NB4 (cell line): ENCODE measurements around the gene SIPA1.

ENCODE experiments used
- DNase-seq: peaks from one replicate; pipeline ENCODE4 v3.0.0; 2010; ENCODE audit warnings: low read depth
- H3K4me3 ChIP-seq: one replicate; pipeline ENCODE4 v1.5.1; 2011; ENCODE audit warnings: mild to moderate bottlenecking, low read depth, low read length, moderate library complexity
- MYC ChIP-seq: IDR thresholded peaks from 2 replicates; pipeline ENCODE4 v1.6.1; 2011; ENCODE audit warnings: low read depth, low read length
- POLR2A ChIP-seq: IDR thresholded peaks from 2 replicates; pipeline ENCODE4 v1.6.1; 2011; ENCODE audit warnings: mild to moderate bottlenecking; ENCODE audit not compliant: insufficient read length; ENCODE audit errors: extremely low read depth
- TF ChIP-seq, protein P1 (sequence below): IDR thresholded peaks from 2 replicates; pipeline ENCODE4 v1.6.1; 2011; ENCODE audit warnings: low read depth, low read length
- TF ChIP-seq, protein P2 (sequence below): IDR thresholded peaks from one replicate; pipeline ENCODE4 v1.5.1; 2012; ENCODE audit warnings: low read depth, low read length

The SIPA1 gene

DNA sequence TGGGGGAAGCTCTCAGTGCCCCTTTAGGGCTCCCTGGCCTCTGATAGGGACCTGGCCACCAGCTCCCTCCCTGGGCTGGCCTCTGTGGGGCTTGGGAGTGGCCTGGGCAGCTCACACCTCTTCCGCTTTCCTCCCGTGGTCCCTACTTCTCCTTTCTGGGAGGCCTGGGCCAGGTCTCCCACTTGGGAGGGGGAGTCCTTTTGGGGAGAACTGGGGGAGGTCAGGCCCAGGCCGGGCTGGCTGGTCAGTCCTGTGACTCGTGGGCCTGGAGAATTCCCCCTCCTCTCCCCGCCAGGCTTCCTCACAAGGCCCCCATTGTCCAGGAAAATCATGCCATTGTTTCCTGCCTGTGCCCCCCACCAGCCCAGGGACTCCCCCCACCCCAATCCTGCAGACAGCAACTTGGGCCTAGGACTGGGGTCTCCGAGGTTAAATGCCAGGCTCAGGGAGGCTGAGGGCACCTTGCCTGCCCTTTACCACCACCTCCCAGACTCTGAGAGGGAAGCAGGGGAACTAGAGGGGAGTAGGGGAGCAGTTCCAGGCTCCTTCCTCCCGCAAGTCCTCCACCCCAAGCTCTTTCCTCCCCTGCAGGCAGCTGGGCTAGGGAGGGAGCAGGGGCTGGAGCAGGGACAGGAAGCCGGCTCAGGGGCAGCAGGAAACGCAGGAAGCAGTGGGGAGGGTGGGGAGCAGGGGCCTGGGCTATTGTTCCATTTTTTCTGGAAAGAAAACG is 26.7 kb upstream of the SIPA1 start:
- peak; percentile 68 for DNase-seq
- TF ChIP-seq, protein P1, sequence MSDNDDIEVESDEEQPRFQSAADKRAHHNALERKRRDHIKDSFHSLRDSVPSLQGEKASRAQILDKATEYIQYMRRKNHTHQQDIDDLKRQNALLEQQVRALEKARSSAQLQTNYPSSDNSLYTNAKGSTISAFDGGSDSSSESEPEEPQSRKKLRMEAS: no peak
- no peak for TF ChIP-seq POLR2A
- TF ChIP-seq, protein P2, sequence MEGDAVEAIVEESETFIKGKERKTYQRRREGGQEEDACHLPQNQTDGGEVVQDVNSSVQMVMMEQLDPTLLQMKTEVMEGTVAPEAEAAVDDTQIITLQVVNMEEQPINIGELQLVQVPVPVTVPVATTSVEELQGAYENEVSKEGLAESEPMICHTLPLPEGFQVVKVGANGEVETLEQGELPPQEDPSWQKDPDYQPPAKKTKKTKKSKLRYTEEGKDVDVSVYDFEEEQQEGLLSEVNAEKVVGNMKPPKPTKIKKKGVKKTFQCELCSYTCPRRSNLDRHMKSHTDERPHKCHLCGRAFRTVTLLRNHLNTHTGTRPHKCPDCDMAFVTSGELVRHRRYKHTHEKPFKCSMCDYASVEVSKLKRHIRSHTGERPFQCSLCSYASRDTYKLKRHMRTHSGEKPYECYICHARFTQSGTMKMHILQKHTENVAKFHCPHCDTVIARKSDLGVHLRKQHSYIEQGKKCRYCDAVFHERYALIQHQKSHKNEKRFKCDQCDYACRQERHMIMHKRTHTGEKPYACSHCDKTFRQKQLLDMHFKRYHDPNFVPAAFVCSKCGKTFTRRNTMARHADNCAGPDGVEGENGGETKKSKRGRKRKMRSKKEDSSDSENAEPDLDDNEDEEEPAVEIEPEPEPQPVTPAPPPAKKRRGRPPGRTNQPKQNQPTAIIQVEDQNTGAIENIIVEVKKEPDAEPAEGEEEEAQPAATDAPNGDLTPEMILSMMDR: no peak
- TF ChIP-seq MYC: no peak
- peak overlapping the region; percentile 32 for H3K4me3 ChIP-seq

DNA sequence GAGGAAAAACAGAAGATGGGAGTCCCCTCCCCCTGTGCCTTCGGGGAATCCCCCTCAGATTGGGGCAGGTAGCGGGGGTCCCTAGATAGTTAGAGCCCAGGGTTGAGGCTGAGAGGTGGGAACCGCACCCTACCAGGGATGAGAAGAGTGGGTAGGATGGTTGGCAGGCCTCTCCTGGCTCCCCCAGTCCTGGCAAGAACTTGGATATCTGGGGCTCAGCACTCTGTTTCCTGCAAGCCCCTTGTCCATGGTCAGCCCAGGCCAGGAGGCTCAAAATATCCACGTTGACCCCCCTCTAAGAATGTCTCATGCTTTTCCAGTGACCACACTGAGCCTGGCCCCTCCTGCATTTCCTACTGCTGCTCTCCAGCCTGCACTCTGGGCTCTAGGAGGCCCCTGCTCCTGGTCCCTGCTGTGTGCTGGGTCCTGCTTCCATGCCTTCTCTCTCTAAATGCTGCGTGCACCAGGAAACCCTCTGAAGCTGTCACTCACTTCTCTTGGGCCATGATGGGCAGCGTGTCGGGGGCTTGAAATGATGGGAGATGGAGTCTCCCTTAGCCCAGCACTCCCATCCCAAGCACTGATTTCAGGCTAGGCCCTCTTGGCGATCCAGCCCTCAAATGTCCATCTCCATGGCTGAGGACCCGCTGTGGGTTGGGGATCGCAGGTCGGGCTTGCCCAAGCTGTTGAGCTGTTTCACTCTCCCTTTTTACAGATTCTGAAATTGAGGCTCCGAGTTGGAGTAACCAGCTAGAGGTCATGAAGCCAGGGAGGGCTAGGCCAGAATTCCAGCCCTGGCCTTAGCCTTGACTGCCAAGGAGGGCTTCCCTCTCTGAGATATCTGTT is 25.9 kb upstream of the SIPA1 start:
- H3K4me3 ChIP-seq: peak overlapping the region; percentile 87
- TF ChIP-seq POLR2A (no peak), MYC (no peak)
- TF ChIP-seq, protein P2: no peak
- TF ChIP-seq, protein P1: no peak
- DNase-seq: no peak

DNA sequence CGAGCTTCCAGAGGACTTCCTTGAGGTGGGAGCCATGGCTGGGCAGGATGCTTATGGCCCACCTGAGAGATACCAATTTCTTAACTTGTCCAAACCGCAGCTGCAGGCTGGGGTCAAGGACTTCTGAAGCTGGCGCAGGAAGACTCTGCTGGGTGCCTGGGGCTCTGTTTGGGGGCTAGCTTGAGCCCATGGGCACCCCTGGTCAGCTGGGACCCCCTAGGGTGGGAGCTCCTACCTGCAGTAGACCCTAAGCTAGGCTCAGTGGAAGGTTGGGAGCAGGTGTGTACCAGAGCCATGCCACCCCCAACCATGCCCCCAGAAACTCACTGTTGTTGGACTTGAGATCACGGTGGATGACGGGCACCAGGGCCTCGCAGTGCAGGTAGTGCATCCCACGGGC is 25.2 kb upstream of the SIPA1 start:
- DNase-seq: no peak
- TF ChIP-seq, protein P1: no peak
- TF ChIP-seq MYC (no peak), POLR2A (no peak)
- TF ChIP-seq, protein P2: no peak
- peak overlapping the region; percentile 87 for H3K4me3 ChIP-seq

DNA sequence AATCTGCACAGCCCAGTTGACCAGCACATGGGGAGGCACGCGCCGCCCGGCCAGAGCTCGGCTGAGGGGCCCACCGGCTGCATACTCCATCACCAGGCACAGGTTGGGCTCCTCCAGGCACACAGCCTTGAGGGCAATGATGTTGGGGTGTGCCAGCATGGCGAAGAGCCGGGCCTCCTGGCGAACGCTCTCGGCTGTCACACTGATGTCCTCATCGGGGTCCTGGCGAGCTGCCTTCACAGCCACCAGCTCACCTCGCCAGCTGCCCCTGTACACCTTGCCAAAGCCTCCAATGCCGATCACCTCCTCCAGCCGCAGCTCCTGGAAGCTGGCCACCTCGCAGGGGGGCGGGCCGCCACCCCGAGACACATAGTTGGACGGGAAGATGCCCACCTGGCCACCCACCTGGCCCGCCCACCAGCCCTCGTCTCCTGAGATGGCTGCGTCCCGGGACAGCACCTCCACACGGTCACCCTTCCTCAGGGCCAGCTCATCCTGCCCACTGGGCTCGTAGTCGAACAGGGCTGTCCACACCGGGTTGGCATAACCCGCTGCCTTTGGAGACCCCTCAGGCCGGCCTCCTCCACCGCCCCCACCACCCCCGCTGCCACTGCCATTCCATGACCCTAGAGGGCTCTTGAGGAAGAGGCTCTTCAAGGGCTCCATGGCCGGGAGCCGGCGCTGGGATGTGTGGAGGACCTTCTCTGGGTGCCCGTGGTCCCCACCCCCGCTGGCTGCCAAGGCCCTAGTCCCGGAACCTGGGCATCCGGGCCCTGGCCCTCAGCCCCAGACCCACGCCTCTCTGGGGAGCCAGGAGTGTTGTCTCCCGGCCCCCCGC is 24.6 kb upstream of the SIPA1 start:
- peak overlapping the region; percentile 87 for H3K4me3 ChIP-seq
- TF ChIP-seq, protein P2: no peak
- TF ChIP-seq POLR2A (no peak), MYC (no peak)
- TF ChIP-seq, protein P1: no peak
- DNase-seq: no peak

DNA sequence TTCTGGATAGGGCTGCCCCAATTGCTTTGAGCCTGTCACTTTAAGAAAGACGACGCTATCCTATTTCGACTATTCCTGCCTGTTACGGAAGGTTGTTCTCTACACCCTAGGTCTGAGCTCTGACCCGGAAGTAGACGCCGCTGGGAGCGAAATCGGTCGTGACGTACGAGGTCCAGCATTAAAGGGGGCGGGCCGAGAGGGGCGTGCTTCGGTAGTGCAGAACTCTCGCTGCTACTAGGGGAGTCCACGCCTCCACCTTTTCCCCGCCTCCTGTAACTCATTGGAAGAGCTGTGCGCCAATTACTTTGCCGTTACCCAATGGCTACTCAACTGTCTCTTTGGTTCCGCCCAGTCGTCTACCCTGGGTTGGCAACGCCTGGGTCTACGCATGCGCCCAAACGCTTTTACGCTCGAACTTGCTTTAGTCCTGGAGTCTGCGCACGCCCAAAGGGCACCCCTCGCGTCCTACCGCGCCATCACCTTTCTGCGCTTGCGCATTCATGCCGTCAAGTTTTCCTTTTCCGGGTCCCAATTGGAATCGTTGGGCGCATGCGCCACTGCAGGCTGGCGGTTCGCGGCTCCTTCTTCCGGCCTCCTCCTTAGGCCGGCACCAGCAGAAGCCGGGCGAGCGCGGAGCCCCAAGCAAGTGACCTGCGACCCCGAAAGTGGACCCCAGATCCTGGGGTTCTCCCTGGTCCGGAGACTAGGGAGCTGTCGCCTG is 22.5 kb upstream of the SIPA1 start, which contains the start of gene PCNX3:
Gene PCNX3 (plus strand): TSS at position 548 of the 721 bp plus-strand sequence. CDS start 536 bp downstream, outside the sequence.
- TF ChIP-seq POLR2A (peak; percentile 29), MYC (peak; percentile 82)
- TF ChIP-seq, protein P2: no peak
- TF ChIP-seq, protein P1: peak; percentile 83
- H3K4me3 ChIP-seq: peak within 1 kb of the TSS; percentile 89
- DNase-seq: peak; percentile 100
